ACC112 (cell line): ENCODE measurements around the gene NTM.

Experiments
- H2AFZ ChIP-seq: fragments of 200-600 bp; sonication (generic); one replicate; pipeline ENCODE4 v1.6.0; 2017; ENCODE audit warnings: antibody characterized with exemption, low read length; ENCODE audit not compliant: unreplicated experiment
- H3K27ac ChIP-seq: fragments of 200-600 bp; sonication (generic); 2 replicates; pipeline ENCODE4 v1.5.1; 2014; ENCODE audit warnings: low read depth, mild to moderate bottlenecking, antibody characterized with exemption, low read length, moderate library complexity
- H3K27me3 ChIP-seq: fragments of 200-600 bp; sonication (generic); 2 replicates; pipeline ENCODE4 v1.6.1; 2014; ENCODE audit warnings: mild to moderate bottlenecking, antibody characterized with exemption, low read length, moderate library complexity, mixed read lengths; ENCODE audit not compliant: insufficient read depth
- H3K36me3 ChIP-seq: fragments of 200-600 bp; sonication (generic); 2 replicates; pipeline ENCODE4 v1.6.1; 2016; ENCODE audit warnings: mild to moderate bottlenecking, antibody characterized with exemption, low read length, moderate library complexity, mixed read lengths; ENCODE audit not compliant: insufficient read depth
- H3K4me1 ChIP-seq: fragments of 200-600 bp; sonication (generic); one replicate; pipeline ENCODE4 v1.6.1; 2016; ENCODE audit warnings: low read length, mixed read lengths; ENCODE audit not compliant: insufficient read depth, unreplicated experiment, control insufficient read depth
- H3K4me3 ChIP-seq: fragments of 200-600 bp; sonication (generic); 2 replicates; pipeline ENCODE4 v1.5.1; 2014; ENCODE audit warnings: mild to moderate bottlenecking, low read depth, low read length
- H3K79me2 ChIP-seq: fragments of 200-600 bp; sonication (generic); one replicate; pipeline ENCODE4 v1.6.0; 2016; ENCODE audit warnings: low read length; ENCODE audit not compliant: control insufficient read depth, unreplicated experiment, insufficient read depth

The NTM gene

DNA sequence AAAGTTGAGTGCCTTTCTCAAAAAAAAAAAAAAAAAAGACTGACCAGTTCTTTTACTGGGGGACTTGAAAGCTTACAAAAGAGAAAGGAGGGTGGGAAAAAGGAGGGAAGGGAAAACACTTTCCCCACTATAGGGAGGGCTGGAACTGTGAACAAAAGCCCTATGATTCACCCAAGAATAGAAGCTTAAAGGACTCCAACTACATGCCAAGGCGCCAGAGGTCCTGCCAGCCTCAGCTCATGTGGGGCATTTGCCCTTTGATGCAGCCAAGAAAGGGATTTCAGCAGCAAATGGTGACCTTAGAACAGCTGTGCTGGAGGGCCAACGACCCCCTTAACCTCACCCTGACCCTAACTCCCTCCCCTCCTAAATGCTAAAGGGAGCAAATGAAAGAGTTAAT, 160.0 kb downstream of the NTM start:
- Histone ChIP-seq H3K27me3 (no peaks in the 10 kb centered on the region), H3K4me3 (no peak overlapping the region), H3K27ac (no peak overlapping the region)

DNA sequence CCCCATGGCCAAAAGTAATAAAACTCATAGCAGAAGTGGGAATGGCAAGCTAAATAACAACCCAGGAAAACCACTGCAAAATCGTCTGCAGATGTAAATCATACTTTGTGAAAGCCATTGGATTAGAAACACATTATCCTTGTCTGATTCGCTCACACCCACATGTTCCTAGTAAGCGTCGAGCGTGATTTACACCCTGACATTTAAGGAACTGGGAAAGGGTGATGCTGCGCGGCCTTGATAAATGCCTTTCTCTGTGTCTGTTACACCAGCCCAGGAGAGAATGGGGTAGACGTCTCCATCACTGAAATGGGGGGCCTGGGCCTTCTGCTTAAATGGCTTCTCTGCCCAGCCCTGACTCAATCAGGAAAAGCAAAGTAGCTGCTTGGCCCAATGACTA, 162.7 kb downstream of the NTM start:
- no peak overlapping the region for H3K4me3 ChIP-seq
- no peaks in the 10 kb centered on the region for H3K36me3 ChIP-seq
- no peak overlapping the region for H3K27ac ChIP-seq
- no peaks in the 10 kb centered on the region for H3K27me3 ChIP-seq
- no peaks in the 10 kb centered on the region for H3K4me1 ChIP-seq
- H2AFZ ChIP-seq = no peak overlapping the region
- no peaks in the 10 kb centered on the region for H3K79me2 ChIP-seq

More for the DNA sequence above, 160.0 kb downstream of the NTM start:
- H3K79me2 ChIP-seq = no peaks in the 10 kb centered on the region
- no peaks in the 10 kb centered on the region for H3K4me1 ChIP-seq
- no peaks in the 10 kb centered on the region for H3K36me3 ChIP-seq
- no peak overlapping the region for H2AFZ ChIP-seq

DNA sequence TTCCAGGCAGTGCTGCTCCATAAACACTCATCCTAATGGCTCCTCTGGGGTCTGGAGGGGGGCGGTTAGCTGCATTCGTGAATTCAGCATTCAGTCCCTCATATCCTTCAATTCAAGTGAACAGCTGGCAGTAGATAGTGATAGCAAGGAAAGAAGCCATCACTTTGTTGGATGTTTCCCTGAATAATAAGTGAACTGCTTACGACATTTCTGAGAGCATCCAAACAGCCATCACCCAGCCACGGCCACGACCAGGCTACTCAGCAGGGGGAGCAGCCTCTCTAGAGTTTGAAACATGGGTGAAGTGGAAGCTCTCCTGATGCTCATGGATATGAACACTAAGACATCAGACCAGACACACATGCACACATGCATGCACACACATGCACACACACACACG, 163.6 kb downstream of the NTM start:
- Histone ChIP-seq H3K27me3 (no peaks in the 10 kb centered on the region), H3K79me2 (no peaks in the 10 kb centered on the region), H3K4me1 (no peaks in the 10 kb centered on the region), H3K27ac (no peak overlapping the region), H2AFZ (no peak overlapping the region), H3K36me3 (no peaks in the 10 kb centered on the region), H3K4me3 (no peak overlapping the region)

DNA sequence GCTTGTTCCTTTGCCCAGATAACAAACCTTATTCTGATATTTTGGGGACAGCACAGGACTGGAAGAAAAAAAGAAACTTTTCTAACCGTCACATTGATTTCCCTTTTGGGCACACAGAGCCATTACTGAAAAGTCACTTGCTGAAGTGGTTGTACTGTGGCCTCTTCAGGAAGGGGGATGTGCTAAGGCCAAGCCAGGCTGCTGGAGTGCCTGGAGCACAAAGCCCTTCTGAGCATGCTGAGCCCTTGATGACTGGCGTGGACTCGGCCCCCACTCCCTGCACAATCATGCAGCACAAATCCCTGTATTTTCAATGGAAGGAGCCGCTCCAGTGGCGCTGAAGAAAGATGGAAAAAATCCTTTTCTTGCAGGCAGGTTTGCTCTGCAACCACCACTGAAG, 164.2 kb downstream of the NTM start:
- H3K36me3 ChIP-seq = no peaks in the 10 kb centered on the region
- H3K27me3 ChIP-seq = no peaks in the 10 kb centered on the region
- H2AFZ ChIP-seq = no peak overlapping the region
- H3K27ac ChIP-seq = no peak overlapping the region
- H3K4me3 ChIP-seq = no peak overlapping the region
- no peaks in the 10 kb centered on the region for H3K79me2 ChIP-seq
- H3K4me1 ChIP-seq = no peaks in the 10 kb centered on the region

DNA sequence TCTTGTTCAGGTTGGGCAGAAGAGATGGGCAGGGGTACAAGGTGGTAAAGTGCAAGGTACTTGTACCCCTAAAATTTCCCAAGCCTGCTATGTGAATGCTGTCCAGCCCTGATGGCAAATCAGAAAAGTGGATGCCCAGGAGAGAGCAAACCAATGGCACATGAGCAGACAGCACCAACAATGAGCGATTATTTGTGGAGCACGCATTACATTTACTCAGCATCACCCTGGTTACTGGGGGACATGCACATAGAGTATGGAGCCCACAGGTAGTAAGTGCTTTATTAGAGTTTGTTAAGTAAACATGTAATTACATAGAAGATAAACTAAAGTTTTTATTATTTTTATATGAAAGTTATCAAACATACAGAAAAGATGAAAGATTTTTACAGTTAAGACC, 165.7 kb downstream of the NTM start:
- Histone ChIP-seq H3K4me1 (no peaks in the 10 kb centered on the region), H3K27me3 (no peaks in the 10 kb centered on the region), H2AFZ (no peak overlapping the region), H3K36me3 (no peaks in the 10 kb centered on the region), H3K79me2 (no peaks in the 10 kb centered on the region), H3K27ac (no peak overlapping the region), H3K4me3 (no peak overlapping the region)

DNA sequence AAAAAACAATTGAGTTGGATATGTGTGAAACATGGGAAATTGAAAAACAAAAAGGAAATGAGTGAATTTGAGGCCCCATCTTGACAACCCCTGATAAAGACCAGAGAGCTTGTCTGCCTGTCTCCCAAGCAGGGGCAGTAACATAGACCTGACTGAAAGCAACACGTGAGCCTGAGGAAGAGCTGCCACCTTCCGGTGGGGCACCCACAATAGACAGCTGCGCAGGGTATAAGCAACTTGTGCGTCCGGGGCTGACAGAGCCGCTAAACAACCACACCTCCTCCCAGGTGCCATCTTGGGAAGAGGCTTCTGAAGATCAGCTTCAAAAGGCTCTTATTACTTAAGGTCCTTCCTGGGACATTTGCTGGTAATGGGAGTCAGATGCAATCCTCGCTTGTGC, 166.8 kb downstream of the NTM start:
- H3K27ac ChIP-seq = no peak overlapping the region
- H3K4me3 ChIP-seq = no peak overlapping the region
- no peaks in the 10 kb centered on the region for H3K36me3 ChIP-seq
- no peaks in the 10 kb centered on the region for H3K4me1 ChIP-seq
- H2AFZ ChIP-seq = no peak overlapping the region
- no peaks in the 10 kb centered on the region for H3K27me3 ChIP-seq
- H3K79me2 ChIP-seq = no peaks in the 10 kb centered on the region

DNA sequence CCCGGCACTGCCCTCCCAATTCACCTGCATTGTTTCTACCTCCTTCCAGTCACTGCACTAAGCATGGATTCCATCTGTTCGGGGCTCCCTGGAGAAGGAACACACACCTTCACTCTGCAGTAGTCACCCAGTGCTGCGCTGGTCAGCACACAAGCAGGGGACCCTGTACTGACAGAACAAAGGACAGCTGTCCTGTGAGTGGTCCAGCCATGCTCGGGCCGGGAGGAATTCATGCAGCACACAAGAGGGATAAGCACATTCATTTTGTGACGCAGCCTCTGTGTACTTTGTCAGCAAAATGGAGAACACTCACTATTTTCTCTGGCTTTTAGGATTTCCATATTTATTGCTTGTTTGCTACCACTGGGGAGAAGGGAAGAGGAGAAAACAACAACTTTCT, 167.3 kb downstream of the NTM start:
- Histone ChIP-seq H3K4me1 (no peaks in the 10 kb centered on the region), H3K4me3 (no peak overlapping the region), H3K27me3 (no peaks in the 10 kb centered on the region), H3K27ac (no peak overlapping the region), H3K79me2 (no peaks in the 10 kb centered on the region), H2AFZ (no peak overlapping the region), H3K36me3 (no peaks in the 10 kb centered on the region)

DNA sequence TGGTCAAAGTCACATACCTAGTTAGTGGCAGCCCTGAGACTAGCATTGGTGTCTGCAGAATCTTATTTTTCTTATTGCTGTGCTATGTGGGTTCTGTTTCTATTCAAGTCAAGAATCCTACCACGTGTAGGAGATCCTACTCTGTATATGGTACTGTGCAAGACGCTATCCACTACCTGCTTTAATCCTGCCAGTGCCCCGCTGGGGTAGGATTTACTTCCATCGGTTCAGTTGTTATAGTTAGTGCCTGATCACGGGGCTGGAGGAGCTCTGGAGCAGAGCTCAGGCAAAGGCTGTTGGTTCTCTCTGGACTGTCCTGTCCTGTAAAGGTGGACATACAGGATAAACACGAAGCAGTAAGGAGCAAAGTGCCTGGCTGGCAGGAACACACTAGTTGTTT, 167.9 kb downstream of the NTM start:
- H3K36me3 ChIP-seq = no peaks in the 10 kb centered on the region
- no peak overlapping the region for H3K4me3 ChIP-seq
- H3K4me1 ChIP-seq = no peaks in the 10 kb centered on the region
- no peak overlapping the region for H3K27ac ChIP-seq
- H3K79me2 ChIP-seq = no peaks in the 10 kb centered on the region
- H3K27me3 ChIP-seq = no peaks in the 10 kb centered on the region
- H2AFZ ChIP-seq = no peak overlapping the region

DNA sequence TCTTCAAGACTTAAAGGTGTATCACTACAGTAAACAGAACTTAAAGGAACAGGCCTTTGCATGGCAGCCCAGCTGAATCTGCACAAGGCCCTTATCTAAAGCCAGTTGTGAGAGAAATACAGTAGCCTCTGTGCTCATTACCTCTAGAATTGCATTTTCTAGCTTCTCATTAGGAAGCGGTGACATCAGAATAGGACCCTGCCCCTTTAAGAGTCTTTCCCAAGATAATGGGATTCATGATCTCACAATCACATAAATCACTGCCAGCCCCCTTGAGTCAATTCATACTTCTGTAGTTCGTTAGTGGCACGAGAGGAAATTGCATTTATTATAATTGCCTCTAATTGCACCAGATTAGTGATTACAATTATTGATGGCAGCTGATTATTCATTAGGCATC, 170.3 kb downstream of the NTM start:
- Histone ChIP-seq H3K27ac (no peak overlapping the region), H3K36me3 (no peaks in the 10 kb centered on the region), H3K27me3 (no peaks in the 10 kb centered on the region), H3K4me3 (no peak overlapping the region), H3K4me1 (no peaks in the 10 kb centered on the region), H3K79me2 (no peaks in the 10 kb centered on the region), H2AFZ (no peak overlapping the region)

DNA sequence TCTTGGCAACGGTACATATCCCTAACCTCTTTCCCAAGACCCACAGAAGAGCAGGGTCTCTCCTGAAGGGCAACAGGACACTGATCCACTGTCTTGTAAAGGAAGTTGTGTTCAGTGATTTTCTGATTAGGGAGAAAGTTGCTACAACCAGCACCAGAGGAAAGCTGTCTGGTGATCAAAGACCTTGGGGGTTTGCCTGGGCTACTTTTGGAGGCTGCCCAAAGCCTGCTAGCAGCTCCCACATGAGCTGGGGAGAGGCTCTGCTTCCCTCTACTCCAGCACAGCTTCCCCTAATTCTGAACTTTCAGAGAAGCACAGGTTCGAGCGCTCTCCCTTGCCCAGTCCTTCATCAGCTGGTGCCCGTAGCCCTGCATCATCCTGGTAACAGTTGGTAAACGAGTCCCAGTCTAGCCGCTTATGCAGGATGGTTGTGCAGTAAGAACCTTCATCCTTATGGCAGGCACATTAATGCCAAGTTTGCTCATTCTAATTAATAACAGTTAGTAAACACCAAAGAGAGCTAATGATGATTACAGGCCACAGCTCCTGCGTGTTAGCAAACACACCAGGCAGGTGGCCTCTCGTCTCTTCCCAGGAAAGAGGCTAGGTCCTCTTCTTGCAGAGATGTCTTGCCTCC, 173.1 kb downstream of the NTM start:
- Histone ChIP-seq H3K4me3 (no peak overlapping the region), H3K27ac (no peak overlapping the region), H3K27me3 (no peaks in the 10 kb centered on the region), H3K79me2 (no peaks in the 10 kb centered on the region), H3K36me3 (no peaks in the 10 kb centered on the region), H2AFZ (no peak overlapping the region), H3K4me1 (no peaks in the 10 kb centered on the region)

DNA sequence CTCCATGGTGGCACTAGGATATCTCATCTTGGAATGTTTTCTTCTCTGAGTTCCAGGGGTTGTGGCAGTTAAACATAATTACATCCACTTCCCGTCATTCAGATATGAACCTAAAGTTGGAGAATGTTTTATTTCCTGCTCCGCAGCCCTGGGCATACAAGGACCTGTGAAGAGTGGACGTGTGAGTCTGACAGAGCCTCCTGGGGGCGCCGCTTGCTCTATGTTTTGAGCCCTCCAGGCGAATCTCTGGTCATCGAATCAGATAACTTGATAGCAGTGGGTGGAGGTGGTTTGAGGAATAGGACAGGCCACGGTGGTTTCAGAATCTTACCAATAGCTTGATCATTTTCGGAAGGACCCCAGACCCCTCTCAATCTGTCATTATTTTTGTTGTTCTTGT, 174.2 kb downstream of the NTM start:
- Histone ChIP-seq H3K27ac (no peak overlapping the region), H3K4me3 (no peak overlapping the region), H3K27me3 (no peaks in the 10 kb centered on the region), H3K36me3 (no peaks in the 10 kb centered on the region), H2AFZ (no peak overlapping the region), H3K79me2 (no peaks in the 10 kb centered on the region), H3K4me1 (no peaks in the 10 kb centered on the region)
